Astrocyte (in vitro differentiated cells and primary cell): ENCODE data around the gene MRPL12. TPM values are rescaled to one million over a fixed set of nuclear protein-coding genes. Genes with fewer than 3 reads are reported as not detected.

Source experiments
- DNase-seq: peaks from one replicate; pipeline ENCODE4 v3.0.0-alpha.2; 2010; ENCODE audit warnings: low read depth
- FAIRE-seq: peaks from 2 replicates; lab custom pipeline; 2011; peaks lifted over from hg19 to GRCh38; lab: Jason Lieb, UNC
- H2AFZ ChIP-seq: 2 replicates; pipeline ENCODE4 v1.6.0; 2012; ENCODE audit warnings: low read depth, low read length, inconsistent platforms
- H3K27ac ChIP-seq: 2 replicates; pipeline ENCODE4 v1.5.1; 2011; ENCODE audit warnings: low read depth, low read length, inconsistent platforms
- H3K27me3 ChIP-seq: 2 replicates; pipeline ENCODE4 v1.6.0; 2011; ENCODE audit warnings: low read length, inconsistent platforms; ENCODE audit not compliant: insufficient read depth
- H3K36me3 ChIP-seq: 2 replicates; pipeline ENCODE4 v1.5.1; 2011; ENCODE audit warnings: low read length, inconsistent platforms; ENCODE audit not compliant: insufficient read depth
- H3K4me1 ChIP-seq: 2 replicates; pipeline ENCODE4 v1.5.1; 2011; ENCODE audit warnings: low read length, inconsistent platforms; ENCODE audit not compliant: insufficient read depth
- H3K4me2 ChIP-seq: 2 replicates; pipeline ENCODE4 v1.6.0; 2012; ENCODE audit warnings: low read length, inconsistent platforms
- H3K4me3 ChIP-seq: 2 replicates; pipeline ENCODE4 v1.5.1; 2011; ENCODE audit warnings: low read depth, mild to moderate bottlenecking, low read length, inconsistent platforms; ENCODE audit not compliant: insufficient read depth
- H3K79me2 ChIP-seq: 2 replicates; pipeline ENCODE4 v1.6.0; 2012; ENCODE audit warnings: mild to moderate bottlenecking, low read length, inconsistent platforms; ENCODE audit not compliant: insufficient read depth
- H3K9ac ChIP-seq: 2 replicates; pipeline ENCODE4 v1.6.0; 2012; ENCODE audit warnings: mild to moderate bottlenecking, low read length, inconsistent platforms
- H3K9me3 ChIP-seq: 2 replicates; pipeline ENCODE4 v1.5.1; 2012; ENCODE audit warnings: low read depth, mild to moderate bottlenecking, low read length, inconsistent platforms; ENCODE audit not compliant: insufficient read depth
- H4K20me1 ChIP-seq: 2 replicates; pipeline ENCODE4 v1.6.0; 2012; ENCODE audit warnings: low read length, inconsistent platforms; ENCODE audit not compliant: insufficient read depth
- H3K27ac Mint-ChIP-seq: one replicate; pipeline ENCODE4 v1.8.0; 2021; ENCODE audit warnings: mild to moderate bottlenecking, mixed read lengths; ENCODE audit not compliant: unreplicated experiment
- H3K27me3 Mint-ChIP-seq: one replicate; pipeline ENCODE4 v1.8.0; 2021; ENCODE audit warnings: low read depth, mixed read lengths; ENCODE audit not compliant: unreplicated experiment
- H3K36me3 Mint-ChIP-seq: one replicate; pipeline ENCODE4 v1.8.0; 2021; ENCODE audit warnings: low read depth, mixed read lengths; ENCODE audit not compliant: unreplicated experiment
- H3K4me1 Mint-ChIP-seq: one replicate; pipeline ENCODE4 v1.8.0; 2021; ENCODE audit warnings: low read depth, mixed read lengths; ENCODE audit not compliant: unreplicated experiment
- H3K4me3 Mint-ChIP-seq: one replicate; pipeline ENCODE4 v1.8.0; 2021; ENCODE audit warnings: mild to moderate bottlenecking, moderate library complexity, mixed read lengths; ENCODE audit not compliant: unreplicated experiment
- H3K9me3 Mint-ChIP-seq: one replicate; pipeline ENCODE4 v1.8.0; 2021; ENCODE audit warnings: mild to moderate bottlenecking, mixed read lengths; ENCODE audit not compliant: unreplicated experiment
- CTCF ChIP-seq: IDR thresholded peaks from 2 replicates; pipeline ENCODE4 v1.5.1; 2011; ENCODE audit warnings: low read depth, mild to moderate bottlenecking, inconsistent platforms, low read length, moderate library complexity; ENCODE audit not compliant: insufficient read depth
- EZH2 ChIP-seq: IDR thresholded peaks from 2 replicates; pipeline ENCODE4 v1.6.1; 2012; ENCODE audit warnings: mild to moderate bottlenecking, low read length, inconsistent platforms; ENCODE audit not compliant: insufficient read depth
- microRNA-seq: library from miRNA; unstranded; fragments of <30 nt; microRNA quantifications from one replicate; pipeline ENCODE4 v1.2.0, GENCODE V29; 2020
- total RNA-seq: library from RNA; stranded (reverse); gene quantifications from 2 replicates; pipeline ENCODE4 v1.2.1, GENCODE V29; 2021

Gene MRPL12
- total RNA-seq, 1 donor from 2014 or later, result 69.9 TPM

- TF ChIP-seq EZH2, result no peak
- no peak for TF ChIP-seq CTCF
- Histone ChIP-seq H3K4me3 (no peak overlapping the region), H3K4me2 (no peak overlapping the region), H2AFZ (no peak overlapping the region), H3K4me1 (no peaks in the 10 kb centered on the region), H3K27me3 (no peaks in the 10 kb centered on the region), H3K27ac (no peak overlapping the region), H3K9me3 (no peaks in the 10 kb centered on the region), H3K9ac (no peak overlapping the region), H3K79me2 (no peaks in the 10 kb centered on the region), H3K36me3 (no peaks in the 10 kb centered on the region), H4K20me1 (no peaks in the 10 kb centered on the region)
- DNase-seq (no peak), FAIRE-seq (no peak)
- Mint-ChIP-seq H3K9me3 (no peaks in the 10 kb centered on the region), H3K27me3 (peaks cover 5% of the 10 kb centered on the region), H3K36me3 (no peaks in the 10 kb centered on the region), H3K27ac (no peak overlapping the region), H3K4me3 (no peak overlapping the region), H3K4me1 (no peaks in the 10 kb centered on the region)
Measured at GRCh38 chr17:81741049-81741593, 38.0 kb downstream of the MRPL12 start.

GRCh38 chr17:81741594-81742452, 38.7 kb downstream of the MRPL12 start:
- no peaks in the 10 kb centered on the region for H3K4me1 ChIP-seq
- no peaks in the 10 kb centered on the region for H4K20me1 ChIP-seq
- Mint-ChIP-seq H3K4me3 (no peak overlapping the region), H3K27ac (no peak overlapping the region), H3K9me3 (no peaks in the 10 kb centered on the region), H3K36me3 (no peaks in the 10 kb centered on the region), H3K27me3 (peaks cover 2% of the 10 kb centered on the region), H3K4me1 (no peaks in the 10 kb centered on the region)
- no peak for FAIRE-seq
- no peak for DNase-seq
- no peaks in the 10 kb centered on the region for H3K27me3 ChIP-seq
- TF ChIP-seq CTCF (no peak), EZH2 (peak; percentile 32)
- H3K4me2 ChIP-seq, result no peak overlapping the region
- no peaks in the 10 kb centered on the region for H3K79me2 ChIP-seq
- H3K4me3 ChIP-seq, result no peak overlapping the region
- H3K9ac ChIP-seq, result no peak overlapping the region
- no peaks in the 10 kb centered on the region for H3K9me3 ChIP-seq
- no peak overlapping the region for H3K27ac ChIP-seq
- no peak overlapping the region for H2AFZ ChIP-seq
- H3K36me3 ChIP-seq, result no peaks in the 10 kb centered on the region

Small RNA genes within 50 kb of the gene (microRNA-seq; reads per million reads assigned to microRNA genes)
- gene MIR6786, result 3.3 reads per million, percentile 9 among the genes with 10 or more reads in this experiment

Other genes starting within 250 kb of the MRPL12 start
- gene ACTG1, start 190.6 kb upstream of the MRPL12 start, total RNA-seq, result 7,049 and 7,369 TPM in 2 replicates
- 5.6 and 8.0 TPM in 2 replicates for gene FSCN2, start 175.0 kb upstream of the MRPL12 start, total RNA-seq
- gene FAAP100, start 151.0 kb upstream of the MRPL12 start, total RNA-seq, result 35.8 and 38.9 TPM in 2 replicates
- gene NPLOC4, start 66.3 kb upstream of the MRPL12 start, total RNA-seq, result 125 and 127 TPM in 2 replicates
- 2.7 and 3.2 TPM in 2 replicates for gene TSPAN10, start 66.2 kb upstream of the MRPL12 start, total RNA-seq
- not detected in 2 replicates for gene PDE6G, start 46.8 kb upstream of the MRPL12 start, total RNA-seq
- gene OXLD1, start 36.8 kb upstream of the MRPL12 start, total RNA-seq, result 22.0 and 28.5 TPM in 2 replicates
- gene CCDC137, start 36.6 kb upstream of the MRPL12 start, total RNA-seq, result 25.2 and 29.4 TPM in 2 replicates
- gene ARL16, start 19.6 kb upstream of the MRPL12 start, total RNA-seq, result 38.6 and 40.4 TPM in 2 replicates
- 106 and 122 TPM in 2 replicates for gene HGS, start 19.4 kb upstream of the MRPL12 start, total RNA-seq
- gene SLC25A10, start 8.9 kb downstream of the MRPL12 start, total RNA-seq, result 7.9 and 9.3 TPM in 2 replicates
- gene GCGR, start 100.8 kb downstream of the MRPL12 start, total RNA-seq, result not detected in 2 replicates
- 106 and 113 TPM in 2 replicates for gene MCRIP1, start 129.9 kb downstream of the MRPL12 start, total RNA-seq
- gene PPP1R27, start 131.7 kb downstream of the MRPL12 start, total RNA-seq, result 0.65 TPM in 1 of 2 replicates, not detected in the other
- gene P4HB, start 157.2 kb downstream of the MRPL12 start, total RNA-seq, result 1,268 and 1,504 TPM in 2 replicates
- 352 and 367 TPM in 2 replicates for gene ARHGDIA, start 168.0 kb downstream of the MRPL12 start, total RNA-seq
- 86.4 and 110 TPM in 2 replicates for gene ALYREF, start 188.2 kb downstream of the MRPL12 start, total RNA-seq
- gene ANAPC11, start 188.4 kb downstream of the MRPL12 start, total RNA-seq, result 104 and 113 TPM in 2 replicates
- gene NPB, start 198.9 kb downstream of the MRPL12 start, total RNA-seq, result 2.0 and 2.7 TPM in 2 replicates
- 26.0 and 31.6 TPM in 2 replicates for gene PCYT2, start 208.0 kb downstream of the MRPL12 start, total RNA-seq
- gene SIRT7, start 214.8 kb downstream of the MRPL12 start, total RNA-seq, result 26.5 and 30.2 TPM in 2 replicates
- 33.2 and 35.8 TPM in 2 replicates for gene MAFG, start 224.4 kb downstream of the MRPL12 start, total RNA-seq
- gene PYCR1, start 233.9 kb downstream of the MRPL12 start, total RNA-seq, result 164 and 191 TPM in 2 replicates
- not detected in 2 replicates for gene MYADML2, start 243.9 kb downstream of the MRPL12 start, total RNA-seq